GM18858 (cell line): ENCODE measurements around the gene NECTIN1.

Experiments
- ATAC-seq: cut with Tn5 transposase; IDR thresholded peaks from one replicate; pipeline ENCODE4 v1.9.1; 2021; ENCODE audit not compliant: unreplicated experiment

NECTIN1 gene

GRCh38 chr11:119676461-119677020 is 52.5 kb downstream of the NECTIN1 start:
- ATAC-seq, result no peak

- peak; percentile 80 for ATAC-seq
These were observed 55.2 kb downstream of the NECTIN1 start for GRCh38 chr11:119673759-119674336.

GRCh38 chr11:119673052-119673758 is 55.8 kb downstream of the NECTIN1 start:
- ATAC-seq, result no peak

GRCh38 chr11:119672597-119672996 is 56.4 kb downstream of the NECTIN1 start:
- ATAC-seq, result no peak

GRCh38 chr11:119671561-119672015 is 57.4 kb downstream of the NECTIN1 start:
- no peak for ATAC-seq

GRCh38 chr11:119671051-119671450 is 57.9 kb downstream of the NECTIN1 start:
- ATAC-seq, result no peak

- ATAC-seq, result no peak
These were observed 59.5 kb downstream of the NECTIN1 start for GRCh38 chr11:119669487-119669886.

GRCh38 chr11:119668676-119669075 is 60.3 kb downstream of the NECTIN1 start:
- no peak for ATAC-seq

GRCh38 chr11:119666463-119667131 is 62.4 kb downstream of the NECTIN1 start:
- peak; percentile 63 for ATAC-seq

GRCh38 chr11:119666061-119666460 is 62.9 kb downstream of the NECTIN1 start:
- no peak for ATAC-seq

GRCh38 chr11:119664701-119665420 is 64.1 kb downstream of the NECTIN1 start:
- no peak for ATAC-seq

- no peak for ATAC-seq
These were observed 64.9 kb downstream of the NECTIN1 start for GRCh38 chr11:119664063-119664572.

- no peak for ATAC-seq
These were observed 65.7 kb downstream of the NECTIN1 start for GRCh38 chr11:119663279-119663678.

- no peak for ATAC-seq
These were observed 67.8 kb downstream of the NECTIN1 start for GRCh38 chr11:119661226-119661625.

GRCh38 chr11:119659971-119660723 is 68.9 kb downstream of the NECTIN1 start:
- no peak for ATAC-seq

- no peak for ATAC-seq
These were observed 75.9 kb downstream of the NECTIN1 start for GRCh38 chr11:119652907-119653659.

- ATAC-seq, result no peak
These were observed 77.0 kb downstream of the NECTIN1 start for GRCh38 chr11:119651802-119652584.

- ATAC-seq, result no peak
These were observed 78.7 kb downstream of the NECTIN1 start for GRCh38 chr11:119650251-119650650.

- no peak for ATAC-seq
These were observed 81.7 kb downstream of the NECTIN1 start for GRCh38 chr11:119647254-119647653.
